GM23248 (cell line): Measurements from ENCODE around the gene TBX2.

ENCODE experiments used
- EZH2 ChIP-seq: fragments of 200-600 bp; sonication (generic); IDR thresholded peaks from 2 replicates; pipeline ENCODE4 v1.6.1; 2018; ENCODE audit warnings: antibody characterized with exemption, mild to moderate bottlenecking; ENCODE audit not compliant: insufficient read depth, poor library complexity, severe bottlenecking
- EZH2phosphoT487 ChIP-seq: fragments of 200-600 bp; sonication (generic); IDR thresholded peaks from 2 replicates; pipeline ENCODE4 v1.6.1; 2018; ENCODE audit warnings: antibody characterized with exemption, moderate library complexity, mild to moderate bottlenecking, low read depth; ENCODE audit not compliant: insufficient read depth

- no peak for TF ChIP-seq EZH2
- no peak for TF ChIP-seq EZH2phosphoT487
Observed at GRCh38 chr17:61444831-61445230, 45.2 kb downstream of the TBX2 start.
